H1 (cell line): Measurements from ENCODE around the gene SLC35F3. TPM values are rescaled to one million over a fixed set of nuclear protein-coding genes. Genes with fewer than 3 reads are reported as not detected.

ENCODE experiments used
- CTCF ChIA-PET: fragments of 300-600 bp; sonication (Branson Sonifier 250); formaldehyde crosslinking; loops from one replicate; lab custom pipeline; 2021; ENCODE audit not compliant: partially characterized antibody; lab: Charles Lee
- POLR2A ChIA-PET: fragments of 300-600 bp; sonication (Branson Sonifier 250); formaldehyde crosslinking; loops from one replicate; lab custom pipeline; 2021; ENCODE audit warnings: inconsistent platforms; ENCODE audit not compliant: partially characterized antibody; lab: Charles Lee
- DNase-seq, 2 experiments: peaks; one replicate each; pipeline versions ENCODE4 v3.0.0 to v3.0.0-alpha.2; 2010 to 2022; ENCODE audit warnings: low spot score in 2 of 2, low read depth in 1 of 2, mixed read lengths in 1 of 2
- FAIRE-seq: peaks from 2 replicates; lab custom pipeline; 2011; peaks lifted over from hg19 to GRCh38; lab: Jason Lieb, UNC
- H2AFZ ChIP-seq: 2 replicates; pipeline ENCODE4 v1.8.1; 2012; ENCODE audit warnings: low read length, inconsistent platforms
- H2AK5ac ChIP-seq: 2 replicates; pipeline ENCODE4 v1.6.1; 2013; ENCODE audit warnings: low read depth, low read length
- H2BK120ac ChIP-seq: replicated peaks from 2 replicates; pipeline ENCODE3; 2013; ENCODE audit warnings: low read depth, low read length, inconsistent platforms
- H2BK12ac ChIP-seq: 2 replicates; pipeline ENCODE4 v1.6.1; 2013; ENCODE audit warnings: low read depth, low read length
- H2BK15ac ChIP-seq: 2 replicates; pipeline ENCODE4 v1.6.1; 2013; ENCODE audit warnings: low read length
- H2BK20ac ChIP-seq: 2 replicates; pipeline ENCODE4 v1.6.1; 2013; ENCODE audit warnings: low read length
- H2BK5ac ChIP-seq: 2 replicates; pipeline ENCODE4 v1.6.1; 2013; ENCODE audit warnings: low read depth, low read length
- H3K14ac ChIP-seq: 2 replicates; pipeline ENCODE4 v1.6.1; 2013; ENCODE audit warnings: inconsistent platforms; ENCODE audit not compliant: insufficient read length
- H3K18ac ChIP-seq: 2 replicates; pipeline ENCODE4 v1.6.1; 2013; ENCODE audit warnings: low read length; ENCODE audit errors: extremely low read depth
- H3K23ac ChIP-seq: 2 replicates; pipeline ENCODE4 v1.6.1; 2013; ENCODE audit warnings: inconsistent platforms; ENCODE audit not compliant: insufficient read length
- H3K23me2 ChIP-seq: 2 replicates; pipeline ENCODE4 v1.6.1; 2013; ENCODE audit warnings: low read depth, low read length
- H3K27ac ChIP-seq: 2 replicates; pipeline ENCODE4 v1.6.1; 2011; ENCODE audit warnings: low read depth, low read length, inconsistent platforms
- H3K27me3 ChIP-seq, 4 experiments: replicated peaks in 1 of 4; 1 replicate in 1 of 4; 2 replicates in 3 of 4; pipeline versions ENCODE4 v1.6.1 to v1.8.1; 2011 to 2013; ENCODE audit warnings: low read length in 3 of 4, mild to moderate bottlenecking in 3 of 4, inconsistent platforms in 2 of 4, mixed read lengths in 2 of 4, moderate library complexity in 1 of 4; ENCODE audit not compliant: control insufficient read depth in 3 of 4, insufficient read depth in 3 of 4; ENCODE audit errors: extremely low read depth in 1 of 4
- H3K36me3 ChIP-seq, 4 experiments: 2 replicates each; pipeline versions ENCODE4 v1.6.1 to v1.8.1; 2011 to 2013; ENCODE audit warnings: mild to moderate bottlenecking in 4 of 4, low read length in 3 of 4, moderate library complexity in 2 of 4, control low read depth in 1 of 4, inconsistent platforms in 1 of 4; ENCODE audit not compliant: insufficient read depth in 4 of 4, control insufficient read depth in 2 of 4
- H3K4ac ChIP-seq: replicated peaks from 2 replicates; pipeline ENCODE3; 2013; ENCODE audit warnings: low read length, low read depth, mixed read lengths, inconsistent platforms; ENCODE audit not compliant: insufficient read length
- H3K4me1 ChIP-seq, 4 experiments: replicated peaks in 1 of 4; 1 replicate in 1 of 4; 2 replicates in 3 of 4; pipeline versions ENCODE4 v1.6.1 to v1.8.1; 2011 to 2013; ENCODE audit warnings: low read length in 3 of 4, inconsistent platforms in 2 of 4, mixed read lengths in 1 of 4; ENCODE audit not compliant: insufficient read depth in 4 of 4, control insufficient read depth in 3 of 4
- H3K4me2 ChIP-seq, 2 experiments: 2 replicates each; pipeline versions ENCODE4 v1.6.1 to v1.8.1; 2011 to 2013; ENCODE audit warnings: low read depth in 2 of 2, low read length in 2 of 2, control low read depth in 1 of 2, inconsistent platforms in 1 of 2, mild to moderate bottlenecking in 1 of 2; ENCODE audit not compliant: insufficient read depth in 1 of 2
- H3K4me3 ChIP-seq, 4 experiments: fragments of 200-600, 300-600 bp in 1 of 4; sonication (generic), shearing (Covaris generic), sonication (Bioruptor Twin) in 1 of 4; 2 replicates each; pipeline versions ENCODE4 v1.5.1 to v1.8.1; 2011 to 2016; ENCODE audit warnings: low read length in 4 of 4, low read depth in 3 of 4, control low read depth in 2 of 4, inconsistent platforms in 2 of 4, mild to moderate bottlenecking in 2 of 4, mixed read lengths in 1 of 4, moderate library complexity in 1 of 4; ENCODE audit not compliant: insufficient read depth in 2 of 4; ENCODE audit errors: extremely low read depth in 1 of 4
- H3K56ac ChIP-seq: replicated peaks from 2 replicates; pipeline ENCODE3; 2013; ENCODE audit warnings: low read depth, mild to moderate bottlenecking, mixed read lengths, low read length, inconsistent platforms; ENCODE audit not compliant: insufficient read length
- H3K79me1 ChIP-seq: 2 replicates; pipeline ENCODE4 v1.6.1; 2013; ENCODE audit warnings: low read depth, low read length, control low read depth
- H3K79me2 ChIP-seq, 2 experiments: 2 replicates each; pipeline versions ENCODE4 v1.6.1 to v1.8.1; 2012 to 2013; ENCODE audit warnings: low read length in 2 of 2, mild to moderate bottlenecking in 2 of 2, inconsistent platforms in 1 of 2; ENCODE audit not compliant: insufficient read depth in 2 of 2, control insufficient read depth in 1 of 2
- H3K9ac ChIP-seq, 4 experiments: replicated peaks in 1 of 4; 1 replicate in 1 of 4; 2 replicates in 3 of 4; pipeline versions ENCODE4 v1.6.1 to v1.8.1; 2011 to 2013; ENCODE audit warnings: low read depth in 3 of 4, low read length in 3 of 4, control low read depth in 2 of 4, mild to moderate bottlenecking in 2 of 4, moderate library complexity in 2 of 4, inconsistent platforms in 1 of 4; ENCODE audit errors: extremely low read depth in 1 of 4
- H3K9me3 ChIP-seq, 2 experiments: 2 replicates each; pipeline versions ENCODE4 v1.6.1 to v1.8.1; 2012 to 2013; ENCODE audit warnings: mild to moderate bottlenecking in 2 of 2, moderate library complexity in 2 of 2, control low read depth in 1 of 2, inconsistent platforms in 1 of 2, low read depth in 1 of 2, low read length in 1 of 2, mixed read lengths in 1 of 2; ENCODE audit not compliant: insufficient read depth in 2 of 2
- H4K20me1 ChIP-seq, 2 experiments: replicated peaks in 1 of 2; 2 replicates each; pipeline versions ENCODE3 to v1.8.1; 2011 to 2013; ENCODE audit warnings: inconsistent platforms in 2 of 2, low read length in 2 of 2, mild to moderate bottlenecking in 1 of 2; ENCODE audit not compliant: insufficient read depth in 2 of 2, control insufficient read depth in 1 of 2
- H4K5ac ChIP-seq: 2 replicates; pipeline ENCODE4 v1.6.1; 2013; ENCODE audit warnings: low read length, low read depth, mixed read lengths, inconsistent platforms; ENCODE audit not compliant: insufficient read length
- H4K8ac ChIP-seq: 2 replicates; pipeline ENCODE4 v1.8.0; 2013; ENCODE audit warnings: mild to moderate bottlenecking, moderate library complexity, low read length, inconsistent platforms; ENCODE audit not compliant: insufficient read depth; ENCODE audit errors: extremely low read depth
- H4K91ac ChIP-seq: replicated peaks from 2 replicates; pipeline ENCODE3; 2013; ENCODE audit warnings: low read length, mixed read lengths, inconsistent platforms; ENCODE audit not compliant: insufficient read length
- EZH2 ChIP-seq: fragments of 200-600 bp; sonication (generic); IDR thresholded peaks from 2 replicates; pipeline ENCODE4 v1.7.1; 2012; ENCODE audit warnings: low read depth, mild to moderate bottlenecking, moderate library complexity, low read length, inconsistent platforms; ENCODE audit not compliant: severe bottlenecking
- SIX5 ChIP-seq: IDR thresholded peaks from 2 replicates; pipeline ENCODE4 v1.6.1; 2011; ENCODE audit warnings: mild to moderate bottlenecking, low read depth, low read length
- WGBS, 2 experiments: shearing (Covaris generic) in 1 of 2; methylation state at CpG; one replicate each; pipeline versions ENCODE4 v1.1.6 to v1.1.7; 2013 to 2015; ENCODE audit warnings: low lambda C conversion rate in 2 of 2, mixed read lengths in 2 of 2, inconsistent platforms in 1 of 2, low coverage in 1 of 2, missing lambda C conversion rate in 1 of 2; ENCODE audit not compliant: insufficient replicate concordance in 2 of 2, insufficient coverage in 1 of 2, insufficient read length in 1 of 2; ENCODE audit errors: extremely low coverage in 1 of 2, missing lambda C conversion rate in 1 of 2; 5-methylcytosine and 5-hydroxymethylcytosine counted together
- polyA plus RNA-seq, 7 experiments: library from polyadenylated mRNA; depleted of rRNA in 3 of 7; stranded (reverse) in 5 of 7; unstranded in 2 of 7; fragments of >200 nt in 5 of 7; fragments of 200-250 nt in 2 of 7; gene quantifications; 1 replicate in 5 of 7; 2 replicates in 1 of 7; 4 replicates in 1 of 7; pipeline versions ENCODE4 v1.2.1 to v1.2.3, GENCODE V29; 2011 to 2013; ENCODE audit warnings: missing spikeins in 2 of 7, mixed read lengths in 2 of 7
- total RNA-seq: library from RNA; stranded (reverse); fragmentation: NEBNext Ultra II Directional; extraction: Animal tissue kit (Norgen Biotek cat#: 25700); gene quantifications from 2 replicates; pipeline ENCODE4 v1.2.1, GENCODE V29; 2021

Gene SLC35F3
- total and polyA plus RNA-seq, 2 of the 8 experiments (the other 6 are each of a cell fraction or from before 2014, with no cell fraction given), result 0.78 to 1.2 TPM

DNA sequence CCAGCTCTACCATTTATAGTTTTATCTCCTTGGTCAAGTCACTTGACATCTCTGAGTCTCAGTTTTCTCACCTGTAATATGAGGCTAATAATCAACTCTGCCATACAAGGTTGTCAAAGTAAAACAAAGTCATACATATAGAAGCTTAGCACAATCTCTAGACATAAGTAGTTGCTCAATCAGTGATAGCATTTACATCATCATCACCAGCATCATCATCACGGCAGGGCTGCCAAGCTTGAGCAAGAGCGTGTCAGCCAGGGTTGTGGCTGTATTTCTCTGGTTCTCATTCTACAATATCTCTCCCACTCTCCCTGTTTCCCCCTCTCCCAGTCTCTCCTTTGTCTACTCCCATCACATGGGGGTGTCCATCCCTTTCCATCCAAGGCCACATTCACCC lies 427.0 kb downstream of the SLC35F3 start:
- H2BK120ac ChIP-seq, result no peak overlapping the region
- no peaks in the 10 kb centered on the region for H3K27me3 ChIP-seq
- H3K79me2 ChIP-seq, result no peaks in the 10 kb centered on the region
- H3K23ac ChIP-seq, result no peak overlapping the region
- H3K14ac ChIP-seq, result no peak overlapping the region
- H3K79me1 ChIP-seq, result no peaks in the 10 kb centered on the region
- H3K4me3 ChIP-seq, result no peak overlapping the region
- peaks cover 0 to 3% (median under 1%) of the 10 kb centered on the region in 4 experiments; a peak in 1 of 7 replicates for H3K4me1 ChIP-seq
- H3K27ac ChIP-seq, result no peak overlapping the region
- H4K20me1 ChIP-seq, result no peaks in the 10 kb centered on the region
- H3K23me2 ChIP-seq, result no peaks in the 10 kb centered on the region
- WGBS, 2 experiments, result 95% methylated on average over 2 of the region's 2 CpGs; no CpG with 5 or more reads in 1 of the 2 experiments
- H3K9me3 ChIP-seq, result 0 out of 4 replicates have a peak, but pooled peaks cover 0 to 4% of the 10 kb centered on the region in 2 experiments
- no peak overlapping the region for H2BK12ac ChIP-seq
- H2AFZ ChIP-seq, result no peak overlapping the region
- H2AK5ac ChIP-seq, result no peak overlapping the region
- ChIA-PET CTCF (interaction anchor here (1.3 kb wide), 1 partner anchor 12 kb away, joined by 3 read pairs; no protein-coding TSS in a partner anchor), POLR2A (no interaction called here)
- no peak overlapping the region for H2BK15ac ChIP-seq
- no peak overlapping the region for H2BK5ac ChIP-seq
- H3K56ac ChIP-seq, result no peak overlapping the region
- no peak for DNase-seq
- FAIRE-seq, result no peak
- no peak overlapping the region for H4K5ac ChIP-seq
- no peak overlapping the region for H3K4me2 ChIP-seq
- no peak overlapping the region for H3K18ac ChIP-seq
- H2BK20ac ChIP-seq, result no peak overlapping the region
- no peak overlapping the region for H4K8ac ChIP-seq
- no peak overlapping the region for H3K9ac ChIP-seq
- no peak overlapping the region for H3K4ac ChIP-seq
- TF ChIP-seq SIX5, result no peak
- TF ChIP-seq EZH2, result no peak
- TF ChIP-seq, all 59 proteins: peak for 0
- no peaks in the 10 kb centered on the region for H3K36me3 ChIP-seq
- H4K91ac ChIP-seq, result no peak overlapping the region
